ENCODE results near the gene VRK1. TPM values are rescaled to one million over a fixed set of nuclear protein-coding genes. Genes with fewer than 3 reads are reported as not detected.

Gene VRK1
- total RNA-seq, 1 experiment from 2014 or later = 124 TPM

- no TSS peak for BruUV-seq (replicated peaks)
- H3K4me3 ChIP-seq (ENCODE audit: low read depth, low read length, poor library complexity, severe bottlenecking) = no peak overlapping the region
- TF ChIP-seq EZH2 (IDR thresholded peaks at IDR 0.05; ENCODE audit: borderline replicate concordance, low read depth, low read length, poor library complexity, severe bottlenecking) (no peak), CTCF (conservative IDR thresholded peaks at IDR 0.05; ENCODE audit: low read depth, low read length) (no peak)
- H3K36me3 ChIP-seq (ENCODE audit: insufficient read depth, low read length, poor library complexity, severe bottlenecking) = peaks cover 12% of the 10 kb centered on the region
- intact Hi-C loops (cut with micrococcal nuclease; ENCODE audit: unreplicated experiment) = no loop called here
- ChIA-PET CTCF (no interaction called here), POLR2A (ENCODE audit: low non-redundant PET) (no interaction called here)
- no peak for DNase-seq (ENCODE audit: low spot score)
- H3K4me1 ChIP-seq (ENCODE audit: insufficient read depth, low read length, poor library complexity, severe bottlenecking) = peaks cover 6% of the 10 kb centered on the region
- H3K9me3 ChIP-seq (ENCODE audit: low read depth, low read length, poor library complexity, severe bottlenecking) = peaks cover 26% of the 10 kb centered on the region
- no peak overlapping the region for H3K27ac ChIP-seq (ENCODE audit: low read depth, low read length, poor library complexity, severe bottlenecking)
- H3K27me3 ChIP-seq (replicated peaks; ENCODE audit: insufficient read depth, low read depth, low read length, poor library complexity) = no peaks in the 10 kb centered on the region
Observed at GRCh38 chr14:96829791-96830190, 32.6 kb downstream of the VRK1 start.

DNA sequence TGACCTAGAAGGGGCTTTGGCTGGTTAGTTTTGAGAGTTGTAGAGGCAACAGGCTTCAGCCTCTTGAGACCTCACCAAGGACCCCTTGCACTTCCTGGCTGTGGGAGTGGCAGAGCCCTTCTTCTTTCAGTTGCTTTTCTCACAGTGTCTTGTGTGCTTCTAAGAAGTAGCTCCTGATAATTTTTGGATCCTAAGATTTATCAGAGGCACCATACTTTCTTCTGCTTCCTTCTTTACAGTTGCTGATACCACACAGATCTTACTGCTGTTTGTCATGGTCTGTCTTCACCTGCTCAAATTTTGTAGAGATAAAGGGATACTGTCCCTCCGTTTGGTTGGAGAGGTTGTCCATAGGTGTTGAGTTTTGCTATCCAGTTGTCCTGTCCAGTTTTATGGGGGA lies 33.8 kb downstream of the VRK1 start:
- POLR2A ChIA-PET (ENCODE audit: low non-redundant PET) = interaction anchor here (0.5 kb wide), 1 partner anchor 55 kb away, joined by 4 read pairs; no protein-coding TSS in a partner anchor
- Histone ChIP-seq H3K27ac (ENCODE audit: low read depth, low read length, poor library complexity, severe bottlenecking) (no peak overlapping the region), H3K4me3 (ENCODE audit: low read depth, low read length, poor library complexity, severe bottlenecking) (no peak overlapping the region)

GRCh38 chr14:96832351-96832750 lies 35.2 kb downstream of the VRK1 start:
- peaks cover 26% of the 10 kb centered on the region for H3K9me3 ChIP-seq (ENCODE audit: low read depth, low read length, poor library complexity, severe bottlenecking)
- no peak overlapping the region for H3K4me3 ChIP-seq (ENCODE audit: low read depth, low read length, poor library complexity, severe bottlenecking)
- POLR2A ChIA-PET (ENCODE audit: low non-redundant PET) = no interaction called here
- BruUV-seq (replicated peaks) = no TSS peak
- H3K4me1 ChIP-seq (ENCODE audit: insufficient read depth, low read length, poor library complexity, severe bottlenecking) = no peaks in the 10 kb centered on the region
- CTCF ChIA-PET = no interaction called here
- TF ChIP-seq EZH2 (IDR thresholded peaks at IDR 0.05; ENCODE audit: borderline replicate concordance, low read depth, low read length, poor library complexity, severe bottlenecking) (no peak), CTCF (conservative IDR thresholded peaks at IDR 0.05; ENCODE audit: low read depth, low read length) (no peak)
- DNase-seq (ENCODE audit: low spot score) = no peak
- H3K27ac ChIP-seq (ENCODE audit: low read depth, low read length, poor library complexity, severe bottlenecking) = no peak overlapping the region
- peaks cover 12% of the 10 kb centered on the region for H3K36me3 ChIP-seq (ENCODE audit: insufficient read depth, low read length, poor library complexity, severe bottlenecking)
- intact Hi-C loops (cut with micrococcal nuclease; ENCODE audit: unreplicated experiment) = no loop called here
- no peaks in the 10 kb centered on the region for H3K27me3 ChIP-seq (replicated peaks; ENCODE audit: insufficient read depth, low read depth, low read length, poor library complexity)

More for the DNA sequence above, 33.8 kb downstream of the VRK1 start:
- no peak for DNase-seq (ENCODE audit: low spot score)
- Histone ChIP-seq H3K4me1 (ENCODE audit: insufficient read depth, low read length, poor library complexity, severe bottlenecking) (no peaks in the 10 kb centered on the region), H3K9me3 (ENCODE audit: low read depth, low read length, poor library complexity, severe bottlenecking) (peaks cover 26% of the 10 kb centered on the region), H3K27me3 (replicated peaks; ENCODE audit: insufficient read depth, low read depth, low read length, poor library complexity) (no peaks in the 10 kb centered on the region), H3K36me3 (ENCODE audit: insufficient read depth, low read length, poor library complexity, severe bottlenecking) (peaks cover 12% of the 10 kb centered on the region)
- TF ChIP-seq EZH2 (IDR thresholded peaks at IDR 0.05; ENCODE audit: borderline replicate concordance, low read depth, low read length, poor library complexity, severe bottlenecking) = no peak
- no peak for TF ChIP-seq CTCF (conservative IDR thresholded peaks at IDR 0.05; ENCODE audit: low read depth, low read length)
- BruUV-seq (replicated peaks) = no TSS peak
- intact Hi-C loops (cut with micrococcal nuclease; ENCODE audit: unreplicated experiment) = no loop called here
- CTCF ChIA-PET = no interaction called here

Measured in A673 (cell line).